ENCODE measurements around the gene DESI2.

Gene DESI2

GRCh38 chr1:244652623-244653438 is at the start of gene DESI2:
TSS of gene DESI2 (plus strand) at chr1:244653126. CDS start at chr1:244653314, 188 bp downstream.
- peak; percentile 98 for DNase-seq

GRCh38 chr1:244603498-244603897 is 49.4 kb upstream of the DESI2 start:
- DNase-seq = no peak

- DNase-seq = no peak
These were observed 47.0 kb upstream of the DESI2 start for GRCh38 chr1:244605835-244606370.

GRCh38 chr1:244614113-244614836 is 38.7 kb upstream of the DESI2 start:
- no peak for DNase-seq

GRCh38 chr1:244614879-244615278 is 38.0 kb upstream of the DESI2 start:
- no peak for DNase-seq

GRCh38 chr1:244615301-244615700 is 37.6 kb upstream of the DESI2 start:
- no peak for DNase-seq

- no peak for DNase-seq
These were observed 26.2 kb upstream of the DESI2 start for GRCh38 chr1:244626709-244627108.

GRCh38 chr1:244628789-244629188 is 24.1 kb upstream of the DESI2 start:
- no peak for DNase-seq

- DNase-seq = no peak
These were observed 19.8 kb upstream of the DESI2 start for GRCh38 chr1:244633140-244633539.

- no peak for DNase-seq
These were observed 18.4 kb upstream of the DESI2 start for GRCh38 chr1:244634546-244634945.

GRCh38 chr1:244636488-244637259 is 16.3 kb upstream of the DESI2 start:
- no peak for DNase-seq

- DNase-seq = no peak
These were observed 13.4 kb upstream of the DESI2 start for GRCh38 chr1:244639561-244639960.

- no peak for DNase-seq
These were observed 12.0 kb upstream of the DESI2 start for GRCh38 chr1:244640917-244641316.

- DNase-seq = no peak
These were observed 10.4 kb upstream of the DESI2 start for GRCh38 chr1:244642526-244642925.

- DNase-seq = no peak
These were observed 9.9 kb upstream of the DESI2 start for GRCh38 chr1:244642988-244643387.

GRCh38 chr1:244645414-244645813 is 7.5 kb upstream of the DESI2 start:
- no peak for DNase-seq

- DNase-seq = no peak
These were observed 7.0 kb upstream of the DESI2 start for GRCh38 chr1:244645890-244646289.

GRCh38 chr1:244647819-244648218 is 5.1 kb upstream of the DESI2 start:
- no peak for DNase-seq

GRCh38 chr1:244651956-244652622 is 837 bp upstream of the DESI2 start:
- no peak for DNase-seq

- DNase-seq = no peak
These were observed 647 bp downstream of the DESI2 start for GRCh38 chr1:244653439-244654107.

- no peak for DNase-seq
These were observed 1.4 kb downstream of the DESI2 start for GRCh38 chr1:244654108-244655038.
